ENCODE measurements around the gene ZNF69.
A peak's percentile ranks its signal among the peaks of the same experiment; 100 is the strongest.
"Not testable (repeated sequence)": the region's sequence is repeated elsewhere in the genome, so short reads cannot be mapped to it uniquely, and the experiment has no call there.

Gene ZNF69

GRCh38 chr19:11887611-11888531 is at the start of gene ZNF69:
ZNF69 (plus strand) TSS chr19:11887782; CDS start chr19:11887924, 142 bp downstream.
- peak; percentile 95 for DNase-seq (ENCODE audit: low read depth, low spot score)

- DNase-seq (ENCODE audit: low read depth, low spot score), result peak; percentile 16
Measured at GRCh38 chr19:11843722-11844121, 43.9 kb upstream of the ZNF69 start.

- DNase-seq (ENCODE audit: low read depth, low spot score), result not testable (repeated sequence)
Measured at GRCh38 chr19:11847615-11848014, 40.0 kb upstream of the ZNF69 start.

DNA sequence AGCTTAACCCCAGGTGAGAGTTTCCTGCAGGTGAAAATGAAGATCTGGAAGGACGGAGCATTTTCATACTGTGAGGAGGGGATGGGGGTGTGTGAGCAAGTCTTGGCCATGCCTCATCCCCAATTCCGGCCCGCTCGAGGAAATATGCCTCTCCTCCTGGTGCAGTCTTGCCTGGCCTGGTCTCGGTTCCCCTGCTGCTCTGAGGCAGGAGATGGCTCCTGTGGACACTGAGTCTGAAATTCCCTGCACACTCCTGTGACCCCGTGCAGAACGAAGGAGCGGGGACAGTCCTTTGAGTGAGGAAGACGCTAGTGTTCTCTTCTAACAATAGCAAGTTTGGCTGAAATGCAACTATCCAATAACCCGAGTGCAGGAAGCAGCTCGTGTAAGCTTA is 39.4 kb upstream of the ZNF69 start:
- no peak for DNase-seq (ENCODE audit: low read depth, low spot score)

DNA sequence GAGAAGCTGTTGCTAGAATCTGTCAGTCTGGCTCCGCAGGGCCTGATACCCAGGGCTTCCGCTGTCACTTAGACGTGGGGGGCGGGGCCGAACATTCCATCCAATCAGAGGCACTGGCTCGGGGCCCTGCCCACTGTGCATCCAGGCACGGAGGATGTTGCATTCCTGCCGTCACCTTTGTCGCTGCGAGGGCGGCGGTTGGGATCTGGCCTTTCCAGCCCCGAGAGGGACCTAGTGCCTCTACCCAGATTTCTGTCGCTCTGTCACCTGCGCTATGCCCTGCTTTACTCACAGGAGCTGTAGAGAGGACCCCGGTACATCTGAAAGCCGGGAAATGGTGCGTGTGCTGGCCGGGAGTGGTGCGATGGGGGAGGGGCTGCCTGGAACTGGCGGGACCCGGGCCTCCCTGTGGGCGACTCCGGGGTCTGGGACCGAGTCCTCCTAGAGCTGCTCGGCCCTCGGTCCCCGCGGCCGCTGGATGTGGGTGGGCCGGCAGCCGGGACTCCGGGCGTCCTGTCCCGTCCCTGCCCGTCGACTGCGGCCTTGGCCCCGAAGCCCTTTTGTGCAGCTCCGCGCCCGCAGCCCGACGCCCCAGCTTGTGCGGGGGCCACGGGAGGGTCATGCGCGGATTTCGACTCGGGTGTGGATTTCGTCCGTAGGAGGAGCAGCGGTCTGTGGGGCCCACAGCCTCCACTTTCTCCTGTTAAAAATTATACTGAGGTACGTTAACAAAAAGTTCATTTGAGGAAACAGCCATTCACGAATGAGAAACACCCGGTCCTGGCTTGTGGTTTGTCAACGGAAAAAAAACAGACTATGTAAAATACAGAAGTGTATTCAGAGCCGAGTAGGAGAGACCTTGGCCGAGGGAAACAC is 38.8 kb upstream of the ZNF69 start, which contains the start of gene ZNF439:
ZNF439 (plus strand) TSS at position 133 of the 876 bp plus-strand sequence; CDS start at position 275, 142 bp downstream.
- DNase-seq (ENCODE audit: low read depth, low spot score), result peak; percentile 92

GRCh38 chr19:11850289-11850688 is 37.3 kb upstream of the ZNF69 start:
- DNase-seq (ENCODE audit: low read depth, low spot score), result not testable (repeated sequence)

GRCh38 chr19:11853358-11853757 is 34.2 kb upstream of the ZNF69 start:
- DNase-seq (ENCODE audit: low read depth, low spot score), result no peak

- DNase-seq (ENCODE audit: low read depth, low spot score), result no peak
Measured at GRCh38 chr19:11856596-11857250, 30.9 kb upstream of the ZNF69 start.

GRCh38 chr19:11860721-11861120 is 26.9 kb upstream of the ZNF69 start:
- DNase-seq (ENCODE audit: low read depth, low spot score), result no peak

DNA sequence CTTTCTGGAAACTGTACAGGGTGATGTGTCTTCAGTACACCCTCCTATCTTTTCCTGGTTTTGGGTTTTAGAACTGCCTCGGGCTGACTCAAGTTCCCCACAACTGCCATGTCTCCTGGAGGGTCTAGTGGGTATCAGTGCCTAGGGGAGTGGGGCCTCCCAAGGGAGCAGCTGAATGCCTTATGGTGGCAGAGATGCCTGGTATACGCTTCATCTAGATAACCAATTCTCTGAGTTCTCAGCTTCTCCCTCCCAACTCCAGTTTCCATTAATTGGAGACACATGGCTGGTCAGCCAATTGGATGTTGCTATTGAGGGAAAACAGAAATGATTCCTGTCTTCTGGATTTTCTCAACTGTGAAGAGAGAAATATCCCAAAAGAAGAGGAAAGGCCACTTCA is 26.3 kb upstream of the ZNF69 start:
- DNase-seq (ENCODE audit: low read depth, low spot score), result no peak

DNA sequence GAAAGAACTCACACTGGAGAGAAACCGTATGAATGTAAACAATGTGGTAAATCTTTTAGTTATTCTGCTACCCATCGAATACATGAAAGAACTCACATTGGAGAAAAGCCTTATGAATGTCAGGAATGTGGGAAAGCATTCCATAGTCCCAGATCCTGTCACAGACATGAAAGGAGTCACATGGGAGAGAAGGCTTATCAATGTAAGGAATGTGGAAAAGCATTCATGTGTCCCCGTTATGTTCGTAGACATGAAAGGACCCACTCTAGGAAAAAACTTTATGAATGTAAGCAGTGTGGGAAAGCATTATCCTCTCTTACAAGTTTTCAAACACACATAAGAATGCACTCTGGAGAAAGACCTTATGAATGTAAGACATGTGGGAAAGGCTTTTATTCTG is 19.8 kb upstream of the ZNF69 start:
- DNase-seq (ENCODE audit: low read depth, low spot score), result not testable (repeated sequence)

- no peak for DNase-seq (ENCODE audit: low read depth, low spot score)
Measured at GRCh38 chr19:11868188-11868587, 19.4 kb upstream of the ZNF69 start.

GRCh38 chr19:11872624-11873023 is 15.0 kb upstream of the ZNF69 start:
- DNase-seq (ENCODE audit: low read depth, low spot score), result no peak

GRCh38 chr19:11873762-11874161 is 13.8 kb upstream of the ZNF69 start:
- no peak for DNase-seq (ENCODE audit: low read depth, low spot score)

- DNase-seq (ENCODE audit: low read depth, low spot score), result not testable (repeated sequence)
Measured at GRCh38 chr19:11879687-11880266, 7.8 kb upstream of the ZNF69 start.

DNA sequence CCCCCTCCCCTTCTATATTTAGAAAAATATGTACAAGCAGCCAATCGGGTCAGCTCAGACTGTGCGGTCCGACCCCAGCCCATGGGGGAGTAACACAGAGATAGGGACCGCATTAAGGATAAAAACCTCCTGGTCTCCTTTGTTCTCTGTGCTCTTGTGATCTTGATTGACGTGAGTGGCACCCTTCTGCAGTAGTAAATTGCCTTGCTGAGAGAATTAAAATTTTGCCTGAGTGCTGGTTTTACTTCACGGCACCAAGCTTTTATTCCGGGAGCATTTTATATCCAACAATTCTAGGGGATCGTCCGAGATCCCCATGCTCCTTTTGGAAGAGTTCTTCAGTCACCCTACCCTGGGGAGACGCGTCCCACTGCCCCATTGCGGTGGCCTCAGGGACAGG is 7.0 kb upstream of the ZNF69 start:
- no peak for DNase-seq (ENCODE audit: low read depth, low spot score)

GRCh38 chr19:11881151-11881800 is 6.3 kb upstream of the ZNF69 start:
- DNase-seq (ENCODE audit: low read depth, low spot score), result peak; percentile 67

DNA sequence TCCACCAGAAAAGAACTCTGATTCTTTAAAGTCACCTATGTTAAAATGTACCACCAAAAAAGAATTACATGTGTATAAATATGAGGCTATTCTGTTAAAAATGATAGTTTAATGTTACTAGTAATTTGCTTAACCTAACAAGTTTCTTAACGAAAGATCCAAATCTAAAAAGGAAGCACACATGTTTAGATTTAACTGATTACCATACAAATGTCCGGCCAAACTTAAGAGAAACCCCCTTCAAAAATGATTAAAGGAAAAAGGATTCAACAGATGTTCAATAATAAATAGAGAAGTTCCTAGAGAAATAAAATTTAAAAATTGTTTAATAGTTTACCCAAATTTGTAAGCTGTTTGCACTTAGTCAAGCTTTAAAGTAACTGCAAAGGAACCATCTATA is 5.0 kb upstream of the ZNF69 start:
- no peak for DNase-seq (ENCODE audit: low read depth, low spot score)

GRCh38 chr19:11887234-11887610 is 360 bp upstream of the ZNF69 start:
- DNase-seq (ENCODE audit: low read depth, low spot score), result no peak

DNA sequence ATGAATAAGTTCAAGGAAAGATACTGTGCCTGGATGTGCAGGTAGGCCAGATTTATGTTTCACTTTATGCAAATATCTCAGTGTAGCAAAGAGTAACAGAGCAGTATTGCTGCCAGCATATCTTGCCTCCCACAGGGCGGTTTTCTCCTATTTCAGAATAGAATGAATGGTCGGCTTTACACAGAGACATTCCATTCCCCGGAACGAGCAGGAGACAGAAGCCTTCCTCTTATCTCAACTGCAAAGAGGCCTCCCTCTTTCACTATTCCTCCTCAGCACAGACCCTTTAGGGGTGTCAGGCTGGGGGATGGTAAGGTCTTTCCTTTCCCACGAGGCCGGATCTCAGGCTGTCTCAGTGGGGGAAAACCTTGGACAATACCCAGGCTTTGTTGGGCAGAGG is 2.3 kb downstream of the ZNF69 start:
- peak; percentile 63 for DNase-seq (ENCODE audit: low read depth, low spot score)

DNA sequence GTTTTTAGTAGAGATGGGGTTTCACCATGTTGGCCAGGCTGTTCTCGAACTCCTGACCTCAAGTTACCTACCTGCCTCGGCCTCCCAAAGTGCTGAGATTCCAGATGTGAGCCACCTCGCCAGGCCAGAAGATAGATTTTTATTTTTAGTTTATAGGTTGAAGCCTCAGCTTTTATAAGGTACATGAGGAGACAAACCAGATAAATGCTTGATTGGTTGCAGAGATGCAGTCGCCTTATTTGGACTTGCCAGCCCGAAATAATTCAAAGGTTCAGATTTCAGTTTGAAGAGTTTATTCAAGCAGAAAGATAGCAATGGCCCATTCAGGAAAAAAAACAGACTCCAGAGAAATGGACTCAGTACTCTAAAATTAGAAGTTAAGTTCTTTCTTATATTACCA is 3.1 kb downstream of the ZNF69 start:
- DNase-seq (ENCODE audit: low read depth, low spot score), result no peak

Measured in astrocyte of the hippocampus (primary cell).